ENCODE measurements around the gene AFF3. TPM values are rescaled to one million over a fixed set of nuclear protein-coding genes. Genes with fewer than 3 reads are reported as not detected.

Gene AFF3
- total RNA-seq, 1 experiment from 2014 or later, result 0.05 TPM

DNA sequence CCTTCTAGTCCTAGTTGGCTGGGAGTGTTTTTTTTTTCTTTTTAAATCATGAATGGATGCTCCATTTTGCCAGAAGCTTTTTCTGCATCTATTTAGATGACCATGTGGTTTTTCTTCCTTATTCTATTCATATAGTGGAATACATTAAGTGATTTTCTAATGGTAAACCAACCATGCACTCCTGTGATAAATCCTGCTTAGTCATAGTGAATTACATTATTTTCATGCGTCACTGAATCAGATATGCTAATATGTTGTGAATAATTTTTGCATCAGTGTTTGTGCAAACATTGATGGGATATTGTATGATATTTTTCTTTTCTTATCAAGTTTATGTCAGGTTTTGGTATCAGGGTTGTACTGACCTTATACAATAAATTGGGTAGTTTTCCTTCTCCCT, 423.3 kb downstream of the AFF3 start:
- no TSS peak for BruUV-seq (replicated peaks)
- H3K9me3 Mint-ChIP-seq (ENCODE audit: unreplicated experiment), result peaks cover 32% of the 10 kb centered on the region
- H3K27me3 ChIP-seq (replicated peaks; ENCODE audit: control insufficient read depth, insufficient read depth, low read length), result no peaks in the 10 kb centered on the region
- TF ChIP-seq, protein P1, sequence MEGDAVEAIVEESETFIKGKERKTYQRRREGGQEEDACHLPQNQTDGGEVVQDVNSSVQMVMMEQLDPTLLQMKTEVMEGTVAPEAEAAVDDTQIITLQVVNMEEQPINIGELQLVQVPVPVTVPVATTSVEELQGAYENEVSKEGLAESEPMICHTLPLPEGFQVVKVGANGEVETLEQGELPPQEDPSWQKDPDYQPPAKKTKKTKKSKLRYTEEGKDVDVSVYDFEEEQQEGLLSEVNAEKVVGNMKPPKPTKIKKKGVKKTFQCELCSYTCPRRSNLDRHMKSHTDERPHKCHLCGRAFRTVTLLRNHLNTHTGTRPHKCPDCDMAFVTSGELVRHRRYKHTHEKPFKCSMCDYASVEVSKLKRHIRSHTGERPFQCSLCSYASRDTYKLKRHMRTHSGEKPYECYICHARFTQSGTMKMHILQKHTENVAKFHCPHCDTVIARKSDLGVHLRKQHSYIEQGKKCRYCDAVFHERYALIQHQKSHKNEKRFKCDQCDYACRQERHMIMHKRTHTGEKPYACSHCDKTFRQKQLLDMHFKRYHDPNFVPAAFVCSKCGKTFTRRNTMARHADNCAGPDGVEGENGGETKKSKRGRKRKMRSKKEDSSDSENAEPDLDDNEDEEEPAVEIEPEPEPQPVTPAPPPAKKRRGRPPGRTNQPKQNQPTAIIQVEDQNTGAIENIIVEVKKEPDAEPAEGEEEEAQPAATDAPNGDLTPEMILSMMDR (IDR thresholded peaks at IDR 0.05; ENCODE audit: insufficient read depth in 1 of 2, low read depth in 1 of 2, low read length in 1 of 2, severe bottlenecking in 1 of 2, unreplicated experiment in 1 of 2), result no peak
- ChIA-PET CTCF (no interaction called here), POLR2A (no interaction called here)
- H3K4me3 Mint-ChIP-seq (ENCODE audit: unreplicated experiment), result no peak overlapping the region
- H3K9me3 ChIP-seq, result peaks cover 3% of the 10 kb centered on the region; the same call in 1 of the 2 replicates
- no peak overlapping the region for H3K4me3 ChIP-seq (ENCODE audit: low read depth, low read length)
- no peaks in the 10 kb centered on the region for H3K4me1 ChIP-seq
- intact Hi-C loops (cut with micrococcal nuclease; ENCODE audit: unreplicated experiment), result no loop called here
- no peaks in the 10 kb centered on the region for H3K36me3 ChIP-seq (ENCODE audit: control insufficient read depth, insufficient read depth, low read length)
- no peaks in the 10 kb centered on the region for H3K27me3 Mint-ChIP-seq (ENCODE audit: insufficient read depth, unreplicated experiment)
- H3K36me3 Mint-ChIP-seq (ENCODE audit: insufficient read depth, unreplicated experiment), result no peaks in the 10 kb centered on the region
- no peak for DNase-seq
- no peak overlapping the region for H3K27ac Mint-ChIP-seq (ENCODE audit: unreplicated experiment)
- H3K4me1 Mint-ChIP-seq (ENCODE audit: low read depth, unreplicated experiment), result no peaks in the 10 kb centered on the region

DNA sequence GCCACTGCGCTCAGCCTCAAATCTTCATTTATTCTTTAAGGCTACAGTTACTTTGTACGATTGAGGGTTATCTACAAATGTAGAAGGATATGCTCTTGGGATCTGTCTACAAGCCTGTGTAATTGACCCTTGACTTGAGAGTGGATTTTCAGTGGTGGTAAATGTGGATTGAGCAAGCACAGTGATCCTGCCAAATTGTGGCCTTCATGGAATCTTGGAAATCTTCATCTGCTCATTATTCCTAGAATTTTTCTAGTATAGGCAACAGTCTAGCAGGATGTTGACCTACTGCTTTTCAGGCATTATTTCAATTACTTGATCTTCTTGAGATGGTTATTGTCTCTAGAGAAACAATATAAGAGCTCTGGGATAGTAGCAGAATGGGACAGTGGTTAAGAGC, 426.4 kb downstream of the AFF3 start:
- Histone ChIP-seq H3K27me3 (replicated peaks; ENCODE audit: control insufficient read depth, insufficient read depth, low read length) (no peaks in the 10 kb centered on the region), H3K9me3 (no peaks in the 10 kb centered on the region), H3K36me3 (ENCODE audit: control insufficient read depth, insufficient read depth, low read length) (no peaks in the 10 kb centered on the region), H3K4me3 (ENCODE audit: low read depth, low read length) (no peak overlapping the region), H3K4me1 (no peaks in the 10 kb centered on the region)
- ChIA-PET POLR2A (no interaction called here), CTCF (no interaction called here)
- no peak overlapping the region for H3K27ac Mint-ChIP-seq (ENCODE audit: unreplicated experiment)
- H3K4me1 Mint-ChIP-seq (ENCODE audit: low read depth, unreplicated experiment), result no peaks in the 10 kb centered on the region
- intact Hi-C loops (cut with micrococcal nuclease; ENCODE audit: unreplicated experiment), result no loop called here
- TF ChIP-seq, protein P1 (IDR thresholded peaks at IDR 0.05; ENCODE audit: insufficient read depth in 1 of 2, low read depth in 1 of 2, low read length in 1 of 2, severe bottlenecking in 1 of 2, unreplicated experiment in 1 of 2), result no peak
- no peak overlapping the region for H3K4me3 Mint-ChIP-seq (ENCODE audit: unreplicated experiment)
- peaks cover 5% of the 10 kb centered on the region for H3K9me3 Mint-ChIP-seq (ENCODE audit: unreplicated experiment)
- DNase-seq, result no peak
- H3K36me3 Mint-ChIP-seq (ENCODE audit: insufficient read depth, unreplicated experiment), result no peaks in the 10 kb centered on the region
- no TSS peak for BruUV-seq (replicated peaks)
- peaks cover 7% of the 10 kb centered on the region for H3K27me3 Mint-ChIP-seq (ENCODE audit: insufficient read depth, unreplicated experiment)

DNA sequence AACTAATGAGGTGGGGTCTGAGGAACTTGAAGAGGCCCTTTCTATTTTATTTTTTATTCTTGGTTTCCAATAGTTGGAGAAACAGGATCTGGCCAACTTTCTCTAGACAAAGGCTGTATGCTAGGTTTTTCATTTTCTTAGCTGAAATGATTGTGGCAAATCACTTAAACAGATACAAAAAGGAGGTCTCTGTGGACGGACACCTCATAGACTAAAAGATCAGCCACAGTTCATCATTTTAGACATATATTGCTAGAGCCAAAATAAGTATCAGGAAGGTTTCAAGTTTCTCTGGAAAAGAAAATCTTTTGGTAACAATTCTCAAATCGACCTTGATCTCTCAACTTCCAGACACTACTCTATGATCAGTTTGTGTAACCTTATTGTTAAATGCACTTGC, 428.0 kb downstream of the AFF3 start:
- Histone ChIP-seq H3K9me3 (no peaks in the 10 kb centered on the region), H3K4me3 (ENCODE audit: low read depth, low read length) (no peak overlapping the region), H3K36me3 (ENCODE audit: control insufficient read depth, insufficient read depth, low read length) (no peaks in the 10 kb centered on the region), H3K27me3 (replicated peaks; ENCODE audit: control insufficient read depth, insufficient read depth, low read length) (no peaks in the 10 kb centered on the region), H3K4me1 (no peaks in the 10 kb centered on the region)
- H3K27ac Mint-ChIP-seq (ENCODE audit: unreplicated experiment), result no peak overlapping the region
- no peak overlapping the region for H3K4me3 Mint-ChIP-seq (ENCODE audit: unreplicated experiment)
- H3K9me3 Mint-ChIP-seq (ENCODE audit: unreplicated experiment), result no peaks in the 10 kb centered on the region
- no peak for DNase-seq
- CTCF ChIA-PET, result no interaction called here
- no peaks in the 10 kb centered on the region for H3K36me3 Mint-ChIP-seq (ENCODE audit: insufficient read depth, unreplicated experiment)
- no peaks in the 10 kb centered on the region for H3K4me1 Mint-ChIP-seq (ENCODE audit: low read depth, unreplicated experiment)
- BruUV-seq (replicated peaks), result no TSS peak
- TF ChIP-seq, protein P1 (IDR thresholded peaks at IDR 0.05; ENCODE audit: insufficient read depth in 1 of 2, low read depth in 1 of 2, low read length in 1 of 2, severe bottlenecking in 1 of 2, unreplicated experiment in 1 of 2), result no peak
- intact Hi-C loops (cut with micrococcal nuclease; ENCODE audit: unreplicated experiment), result no loop called here
- POLR2A ChIA-PET, result no interaction called here
- H3K27me3 Mint-ChIP-seq (ENCODE audit: insufficient read depth, unreplicated experiment), result peaks cover 7% of the 10 kb centered on the region
